ENCODE data around the gene LOXHD1.

DNA sequence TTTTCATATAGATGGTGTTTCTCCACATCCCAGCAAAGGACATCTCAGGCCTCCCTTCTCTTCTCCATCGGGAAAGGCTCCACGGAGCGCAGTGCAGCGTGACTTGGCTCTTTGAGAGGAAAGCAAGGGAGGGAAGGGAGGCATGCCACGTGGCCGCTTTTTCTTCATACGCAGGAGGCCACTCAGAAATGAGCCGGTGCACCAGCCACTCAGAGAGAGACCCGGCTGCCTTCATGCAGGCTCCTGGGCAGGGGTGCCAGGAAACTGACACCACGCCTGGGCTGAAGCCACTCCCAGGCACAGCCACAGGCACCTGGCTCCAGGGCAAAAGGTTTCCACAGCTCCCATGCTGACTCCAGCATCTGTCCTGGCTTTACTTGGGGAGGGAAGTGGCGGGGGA lies 11.1 kb upstream of the LOXHD1 start:
- TF ChIP-seq, protein P1, sequence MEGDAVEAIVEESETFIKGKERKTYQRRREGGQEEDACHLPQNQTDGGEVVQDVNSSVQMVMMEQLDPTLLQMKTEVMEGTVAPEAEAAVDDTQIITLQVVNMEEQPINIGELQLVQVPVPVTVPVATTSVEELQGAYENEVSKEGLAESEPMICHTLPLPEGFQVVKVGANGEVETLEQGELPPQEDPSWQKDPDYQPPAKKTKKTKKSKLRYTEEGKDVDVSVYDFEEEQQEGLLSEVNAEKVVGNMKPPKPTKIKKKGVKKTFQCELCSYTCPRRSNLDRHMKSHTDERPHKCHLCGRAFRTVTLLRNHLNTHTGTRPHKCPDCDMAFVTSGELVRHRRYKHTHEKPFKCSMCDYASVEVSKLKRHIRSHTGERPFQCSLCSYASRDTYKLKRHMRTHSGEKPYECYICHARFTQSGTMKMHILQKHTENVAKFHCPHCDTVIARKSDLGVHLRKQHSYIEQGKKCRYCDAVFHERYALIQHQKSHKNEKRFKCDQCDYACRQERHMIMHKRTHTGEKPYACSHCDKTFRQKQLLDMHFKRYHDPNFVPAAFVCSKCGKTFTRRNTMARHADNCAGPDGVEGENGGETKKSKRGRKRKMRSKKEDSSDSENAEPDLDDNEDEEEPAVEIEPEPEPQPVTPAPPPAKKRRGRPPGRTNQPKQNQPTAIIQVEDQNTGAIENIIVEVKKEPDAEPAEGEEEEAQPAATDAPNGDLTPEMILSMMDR (IDR thresholded peaks at IDR 0.05): no peak
- TF ChIP-seq POLR2A (IDR thresholded peaks at IDR 0.05): no peak
